ENCODE data around the gene GSTO2. TPM values are rescaled to one million over a fixed set of nuclear protein-coding genes. Genes with fewer than 3 reads are reported as not detected.

Gene GSTO2
- total RNA-seq: 1.7 and 2.4 TPM in 2 replicates

GRCh38 chr10:104268713-104269645 lies at the start of gene GSTO2:
TSS of gene GSTO2 (plus strand) at chr10:104269184. CDS start at chr10:104274916, 5,732 bp downstream.

GRCh38 chr10:104231784-104232612 lies 37.0 kb upstream of the GSTO2 start, which contains the start of gene CFAP43:
TSS of gene CFAP43 (minus strand) at chr10:104232364. CDS start at chr10:104232246, 118 bp downstream.

GRCh38 chr10:104254493-104255310 lies 14.3 kb upstream of the GSTO2 start, which contains the start of gene GSTO1:
TSS of gene GSTO1 (plus strand) at chr10:104254892. CDS start at chr10:104254929, 37 bp downstream.

GRCh38 chr10:104337985-104338735 lies 69.2 kb downstream of the GSTO2 start, which contains the start of gene ITPRIP:
TSS of gene ITPRIP (minus strand) at chr10:104338465. CDS start at chr10:104316051, 22,414 bp downstream.

GRCh38 chr10:104353325-104354048 lies 84.5 kb downstream of the GSTO2 start, which contains the start of gene CFAP58:
TSS of gene CFAP58 (plus strand) at chr10:104353833. CDS start at chr10:104353898, 65 bp downstream.

Other genes with a start within 250 kb of the GSTO2 start
- 0.16 and 0.94 TPM in 2 replicates for gene COL17A1, start 183.3 kb upstream of the GSTO2 start, total RNA-seq
- gene SFR1, start 147.0 kb upstream of the GSTO2 start, total RNA-seq: 2.7 and 7.4 TPM in 2 replicates
- gene CFAP43, start 36.8 kb upstream of the GSTO2 start, total RNA-seq: 0.16 and 0.52 TPM in 2 replicates
- 131 and 228 TPM in 2 replicates for gene GSTO1, start 14.3 kb upstream of the GSTO2 start, total RNA-seq
- 7.3 and 8.7 TPM in 2 replicates for gene ITPRIP, start 69.3 kb downstream of the GSTO2 start, total RNA-seq
- 0.69 and 1.3 TPM in 2 replicates for gene CFAP58, start 84.6 kb downstream of the GSTO2 start, total RNA-seq